Measurements from ENCODE around the gene LMCD1.
A peak's percentile ranks its signal among the peaks of the same experiment; 100 is the strongest.

LMCD1 gene

GRCh38 chr3:8563597-8563996 lies 62.0 kb downstream of the LMCD1 start:
- Mint-ChIP-seq H3K36me3 (ENCODE audit: low read depth) (peaks cover 17% of the 10 kb centered on the region), H3K9me3 (no peaks in the 10 kb centered on the region), H3K27me3 (ENCODE audit: low read depth) (peaks cover 3% of the 10 kb centered on the region), H3K4me1 (peaks cover 38% of the 10 kb centered on the region), H3K27ac (no peak overlapping the region), H3K4me3 (no peak overlapping the region)
- TF ChIP-seq, protein P1, sequence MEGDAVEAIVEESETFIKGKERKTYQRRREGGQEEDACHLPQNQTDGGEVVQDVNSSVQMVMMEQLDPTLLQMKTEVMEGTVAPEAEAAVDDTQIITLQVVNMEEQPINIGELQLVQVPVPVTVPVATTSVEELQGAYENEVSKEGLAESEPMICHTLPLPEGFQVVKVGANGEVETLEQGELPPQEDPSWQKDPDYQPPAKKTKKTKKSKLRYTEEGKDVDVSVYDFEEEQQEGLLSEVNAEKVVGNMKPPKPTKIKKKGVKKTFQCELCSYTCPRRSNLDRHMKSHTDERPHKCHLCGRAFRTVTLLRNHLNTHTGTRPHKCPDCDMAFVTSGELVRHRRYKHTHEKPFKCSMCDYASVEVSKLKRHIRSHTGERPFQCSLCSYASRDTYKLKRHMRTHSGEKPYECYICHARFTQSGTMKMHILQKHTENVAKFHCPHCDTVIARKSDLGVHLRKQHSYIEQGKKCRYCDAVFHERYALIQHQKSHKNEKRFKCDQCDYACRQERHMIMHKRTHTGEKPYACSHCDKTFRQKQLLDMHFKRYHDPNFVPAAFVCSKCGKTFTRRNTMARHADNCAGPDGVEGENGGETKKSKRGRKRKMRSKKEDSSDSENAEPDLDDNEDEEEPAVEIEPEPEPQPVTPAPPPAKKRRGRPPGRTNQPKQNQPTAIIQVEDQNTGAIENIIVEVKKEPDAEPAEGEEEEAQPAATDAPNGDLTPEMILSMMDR (IDR thresholded peaks at IDR 0.05; ENCODE audit: unreplicated experiment in 3 of 3) = no peak

DNA sequence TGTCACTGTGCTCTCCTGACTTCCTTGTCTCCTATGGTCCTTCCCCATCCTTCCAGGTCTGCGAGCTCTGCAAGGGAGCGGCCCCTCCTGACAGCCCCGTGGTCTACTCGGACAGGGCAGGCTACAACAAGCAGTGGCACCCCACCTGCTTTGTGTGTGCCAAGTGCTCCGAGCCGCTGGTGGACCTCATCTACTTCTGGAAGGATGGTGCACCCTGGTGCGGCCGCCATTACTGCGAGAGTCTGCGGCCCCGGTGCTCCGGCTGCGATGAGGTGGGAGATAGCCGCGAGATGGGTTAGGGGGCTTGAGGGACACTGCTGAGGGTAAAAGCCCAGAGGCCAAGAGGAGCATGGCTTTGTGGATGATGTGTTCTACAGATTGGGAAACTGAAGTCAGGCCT lies 63.8 kb downstream of the LMCD1 start:
- TF ChIP-seq, protein P1 (IDR thresholded peaks at IDR 0.05; ENCODE audit: unreplicated experiment in 3 of 3) = no peak
- Mint-ChIP-seq H3K27ac (no peak overlapping the region), H3K4me3 (no peak overlapping the region), H3K36me3 (ENCODE audit: low read depth) (peaks cover 30% of the 10 kb centered on the region), H3K4me1 (peaks cover 22% of the 10 kb centered on the region), H3K27me3 (ENCODE audit: low read depth) (no peaks in the 10 kb centered on the region), H3K9me3 (no peaks in the 10 kb centered on the region)

DNA sequence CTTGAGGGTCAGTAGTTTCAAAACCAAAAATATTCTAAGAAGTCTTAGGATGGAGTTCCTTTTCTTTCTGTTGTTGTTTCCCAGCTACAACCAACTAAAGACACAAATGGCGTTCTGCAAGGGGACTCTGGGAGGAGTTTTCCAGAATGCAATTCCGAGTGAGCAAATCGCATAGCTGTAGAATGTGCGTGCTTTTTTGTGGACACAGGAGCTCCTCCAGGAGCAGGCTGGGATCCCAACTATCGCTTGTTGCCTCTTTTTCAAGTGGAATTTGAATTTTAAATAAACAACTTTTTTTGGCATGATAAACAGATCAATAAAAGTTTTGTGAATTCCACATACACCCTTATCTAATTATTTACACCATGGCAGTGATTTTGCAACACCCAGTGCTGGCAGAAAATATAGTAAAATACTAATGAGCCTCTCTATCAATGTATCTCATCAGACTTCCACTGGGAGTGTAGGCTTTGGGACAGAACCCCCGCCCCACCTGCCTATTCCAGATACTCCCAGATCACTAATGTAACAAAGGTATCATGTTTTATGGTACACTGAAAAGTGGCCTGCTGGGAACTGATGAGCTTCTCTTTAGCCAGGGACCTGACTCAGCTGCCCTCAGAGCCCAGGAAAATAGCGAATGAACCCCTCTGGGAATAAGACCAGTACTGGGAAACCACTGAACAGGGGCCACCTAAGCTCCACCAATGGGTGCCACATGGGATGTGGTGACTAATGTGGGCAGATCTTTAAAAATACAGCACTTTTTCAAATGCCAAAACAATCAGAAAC lies 66.4 kb downstream of the LMCD1 start:
- no peak overlapping the region for H3K27ac Mint-ChIP-seq

GRCh38 chr3:8571256-8571655 lies 69.6 kb downstream of the LMCD1 start:
- TF ChIP-seq, protein P1 (IDR thresholded peaks at IDR 0.05; ENCODE audit: unreplicated experiment in 3 of 3) = no peak
- H3K27ac Mint-ChIP-seq = peak overlapping the region in 1 of 3 experiments; percentile 1
- peaks cover 42% of the 10 kb centered on the region for H3K36me3 Mint-ChIP-seq (ENCODE audit: low read depth)
- H3K4me1 Mint-ChIP-seq = peaks cover 24% of the 10 kb centered on the region
- no peaks in the 10 kb centered on the region for H3K27me3 Mint-ChIP-seq (ENCODE audit: low read depth)
- no peaks in the 10 kb centered on the region for H3K9me3 Mint-ChIP-seq
- no peak overlapping the region for H3K4me3 Mint-ChIP-seq

More for the DNA sequence above, 66.4 kb downstream of the LMCD1 start:
- H3K4me1 Mint-ChIP-seq = no peaks in the 10 kb centered on the region
- H3K36me3 Mint-ChIP-seq (ENCODE audit: low read depth) = peaks cover 44% of the 10 kb centered on the region
- no peaks in the 10 kb centered on the region for H3K27me3 Mint-ChIP-seq (ENCODE audit: low read depth)
- TF ChIP-seq, protein P1 (IDR thresholded peaks at IDR 0.05; ENCODE audit: unreplicated experiment in 3 of 3) = no peak
- no peak overlapping the region for H3K4me3 Mint-ChIP-seq
- no peaks in the 10 kb centered on the region for H3K9me3 Mint-ChIP-seq

DNA sequence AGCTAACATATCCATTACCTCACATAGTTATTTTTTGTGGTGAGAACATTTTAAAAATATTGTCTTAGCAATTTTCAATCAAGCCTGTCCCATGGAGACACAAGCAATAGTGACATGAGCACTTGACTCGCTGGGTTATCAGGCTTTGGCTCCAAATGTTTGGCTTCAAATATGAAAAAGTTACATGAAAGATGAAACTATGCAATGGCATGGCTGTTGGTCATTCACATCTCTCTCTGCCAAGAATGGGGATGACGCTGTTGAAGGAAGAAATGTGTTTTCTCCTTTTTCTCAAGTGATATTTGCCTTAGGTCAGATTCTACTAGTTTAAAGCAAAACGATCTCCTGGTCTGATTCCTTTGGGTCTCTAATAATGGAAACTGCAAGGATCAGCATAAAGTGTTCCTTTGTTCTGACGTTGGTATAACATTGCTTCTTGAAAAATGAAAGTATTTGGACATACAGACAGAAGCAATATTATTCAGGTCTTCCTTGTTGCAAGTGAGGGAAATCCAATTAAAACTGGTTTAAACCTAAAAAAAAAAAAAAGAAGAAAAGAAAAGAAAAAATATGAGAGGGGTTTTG lies 71.8 kb downstream of the LMCD1 start:
- H3K27ac Mint-ChIP-seq = no peak overlapping the region
- TF ChIP-seq, protein P1 (IDR thresholded peaks at IDR 0.05; ENCODE audit: unreplicated experiment in 3 of 3) = no peak
- H3K4me1 Mint-ChIP-seq = peaks cover 28% of the 10 kb centered on the region
- peaks cover 36% of the 10 kb centered on the region for H3K36me3 Mint-ChIP-seq (ENCODE audit: low read depth)
- H3K4me3 Mint-ChIP-seq = no peak overlapping the region
- no peaks in the 10 kb centered on the region for H3K27me3 Mint-ChIP-seq (ENCODE audit: low read depth)
- no peaks in the 10 kb centered on the region for H3K9me3 Mint-ChIP-seq
